A673 (cell line): ENCODE results near the gene COLGALT1.

Experiments used
- CTCF ChIP-seq: fragments of 300-800, 200-600 bp; sonication (generic); conservative IDR thresholded peaks from 2 replicates; pipeline ENCODE4 v1.5.1; 2017; ENCODE audit warnings: low read depth, mild to moderate bottlenecking, antibody characterized with exemption, low read length, moderate library complexity, mixed read lengths
- EZH2 ChIP-seq: fragments of 200-600 bp; sonication (generic); IDR thresholded peaks from 2 replicates; pipeline ENCODE4 v1.6.1; 2017; ENCODE audit warnings: borderline replicate concordance, low read depth, mild to moderate bottlenecking, mixed read lengths, antibody characterized with exemption, low read length; ENCODE audit not compliant: poor library complexity, severe bottlenecking

- no peak for TF ChIP-seq CTCF
- TF ChIP-seq EZH2: no peak
Observed at GRCh38 chr19:17530586-17530985, 24.9 kb upstream of the COLGALT1 start.
